Thoracic aorta (tissue), 2 donors: ENCODE measurements around the gene TRIB2. TPM values are rescaled to one million over a fixed set of nuclear protein-coding genes. Genes with fewer than 3 reads are reported as not detected.

Experiments used
- ATAC-seq: fragments of 150-250 bp; one replicate; pipeline ENCODE4 v1.8.0; 2017; ENCODE audit warnings: low read depth; ENCODE audit not compliant: insufficient number of reproducible peaks, low FRiP score
- DNase-seq: peaks from one replicate; pipeline ENCODE4 v3.0.0-alpha.2; 2020; ENCODE audit warnings: low spot score
- H3K27ac ChIP-seq, 2 donors: fragments of 200-600 bp; sonication (generic); 1 replicate in 1 of 2; 2 replicates in 1 of 2; pipeline ENCODE4 v1.5.1; 2016; ENCODE audit warnings: mild to moderate bottlenecking in 2 of 2, moderate library complexity in 2 of 2
- H3K27me3 ChIP-seq: fragments of 200-600 bp; sonication (generic); replicated peaks from 2 replicates; pipeline ENCODE4 v1.6.0; 2016; ENCODE audit warnings: mild to moderate bottlenecking; ENCODE audit not compliant: insufficient read depth
- H3K36me3 ChIP-seq: fragments of 200-600 bp; sonication (generic); one replicate; pipeline ENCODE4 v1.5.1; 2016
- H3K4me1 ChIP-seq, 2 donors: fragments of 200-600 bp; sonication (generic); 1 replicate in 1 of 2; 2 replicates in 1 of 2; pipeline versions ENCODE4 v1.5.1 to v1.6.0; 2016; ENCODE audit warnings: low read depth in 2 of 2, mild to moderate bottlenecking in 1 of 2; ENCODE audit not compliant: control insufficient read depth in 1 of 2
- H3K4me3 ChIP-seq: fragments of 200-600 bp; sonication (generic); 2 replicates; pipeline ENCODE4 v1.5.1; 2016; ENCODE audit warnings: mild to moderate bottlenecking
- H3K9me3 ChIP-seq: fragments of 200-600 bp; sonication (generic); 2 replicates; pipeline ENCODE4 v1.5.1; 2016
- CTCF ChIP-seq: fragments of 200-600 bp; sonication (generic); IDR thresholded peaks from one replicate; pipeline ENCODE4 v1.5.1; 2019; ENCODE audit warnings: antibody characterized with exemption
- total RNA-seq, 2 donors: library from RNA; depleted of rRNA; stranded (reverse); fragments of >200 nt; gene quantifications; one replicate each; pipeline versions ENCODE4 v1.1.0 to v1.2.3, GENCODE V29; 2016

Gene TRIB2
- total RNA-seq, 2 donors from 2014 or later = 81.4 to 85.6 TPM

- DNase-seq = no peak
- Histone ChIP-seq H3K27ac (no peak overlapping the region), H3K9me3 (no peaks in the 10 kb centered on the region), H3K4me3 (no peak overlapping the region), H3K4me1 (peaks cover 20 to 66% of the 10 kb centered on the region in 2 donors), H3K36me3 (peaks cover 5% of the 10 kb centered on the region), H3K27me3 (no peaks in the 10 kb centered on the region)
- no peak for ATAC-seq
- TF ChIP-seq CTCF = no peak
Measured at GRCh38 chr2:12728221-12728777, 11.6 kb downstream of the TRIB2 start.

GRCh38 chr2:12730265-12730664 is 13.5 kb downstream of the TRIB2 start:
- H3K27me3 ChIP-seq = no peaks in the 10 kb centered on the region
- H3K4me3 ChIP-seq = no peak overlapping the region
- H3K27ac ChIP-seq = no peak overlapping the region
- DNase-seq = no peak
- no peak for ATAC-seq
- peaks cover 5% of the 10 kb centered on the region for H3K36me3 ChIP-seq
- peaks cover 27 to 62% of the 10 kb centered on the region in 2 donors for H3K4me1 ChIP-seq
- H3K9me3 ChIP-seq = no peaks in the 10 kb centered on the region
- TF ChIP-seq CTCF = no peak

GRCh38 chr2:12731701-12732280 is 15.1 kb downstream of the TRIB2 start:
- H3K4me3 ChIP-seq = no peak overlapping the region
- H3K27me3 ChIP-seq = no peaks in the 10 kb centered on the region
- ATAC-seq (no peak), DNase-seq (no peak)
- no peaks in the 10 kb centered on the region for H3K9me3 ChIP-seq
- H3K4me1 ChIP-seq = peaks cover 21 to 47% of the 10 kb centered on the region in 2 donors
- no peak overlapping the region for H3K27ac ChIP-seq
- no peak for TF ChIP-seq CTCF
- no peaks in the 10 kb centered on the region for H3K36me3 ChIP-seq

GRCh38 chr2:12732651-12733050 is 15.9 kb downstream of the TRIB2 start:
- peaks cover 21 to 40% of the 10 kb centered on the region in 2 donors for H3K4me1 ChIP-seq
- H3K27me3 ChIP-seq = no peaks in the 10 kb centered on the region
- no peak overlapping the region for H3K4me3 ChIP-seq
- no peak for ATAC-seq
- no peak for DNase-seq
- H3K9me3 ChIP-seq = no peaks in the 10 kb centered on the region
- TF ChIP-seq CTCF = no peak
- H3K27ac ChIP-seq = peak overlapping the region; percentile 27 to 43
- H3K36me3 ChIP-seq = peaks cover 6% of the 10 kb centered on the region

GRCh38 chr2:12733846-12734245 is 17.1 kb downstream of the TRIB2 start:
- H3K4me1 ChIP-seq = peaks cover 21 to 32% of the 10 kb centered on the region in 2 donors
- H3K27me3 ChIP-seq = no peaks in the 10 kb centered on the region
- DNase-seq = no peak
- peaks cover 12% of the 10 kb centered on the region for H3K36me3 ChIP-seq
- TF ChIP-seq CTCF = no peak
- ATAC-seq = no peak
- no peak overlapping the region for H3K4me3 ChIP-seq
- peak overlapping the region in 1 of 2 donors; percentile 22 for H3K27ac ChIP-seq
- no peaks in the 10 kb centered on the region for H3K9me3 ChIP-seq
